Measurements from ENCODE around the gene EFNA3.

- TF ChIP-seq CTCF (IDR thresholded peaks at IDR 0.05; ENCODE audit: insufficient read depth, low read depth, low read length) (no peak), EZH2 (IDR thresholded peaks at IDR 0.05; ENCODE audit: insufficient read depth, low read length) (peak; percentile 32)
Observed at GRCh38 chr1:155134322-155134721, 55.7 kb downstream of the EFNA3 start.
